GM18907 (cell line): ENCODE data around the gene SNX3.

ENCODE experiments used
- ATAC-seq: cut with Tn5 transposase; IDR thresholded peaks from one replicate; pipeline ENCODE4 v1.9.1; 2021; ENCODE audit warnings: mild to moderate bottlenecking, moderate library complexity; ENCODE audit not compliant: unreplicated experiment

The SNX3 gene

DNA sequence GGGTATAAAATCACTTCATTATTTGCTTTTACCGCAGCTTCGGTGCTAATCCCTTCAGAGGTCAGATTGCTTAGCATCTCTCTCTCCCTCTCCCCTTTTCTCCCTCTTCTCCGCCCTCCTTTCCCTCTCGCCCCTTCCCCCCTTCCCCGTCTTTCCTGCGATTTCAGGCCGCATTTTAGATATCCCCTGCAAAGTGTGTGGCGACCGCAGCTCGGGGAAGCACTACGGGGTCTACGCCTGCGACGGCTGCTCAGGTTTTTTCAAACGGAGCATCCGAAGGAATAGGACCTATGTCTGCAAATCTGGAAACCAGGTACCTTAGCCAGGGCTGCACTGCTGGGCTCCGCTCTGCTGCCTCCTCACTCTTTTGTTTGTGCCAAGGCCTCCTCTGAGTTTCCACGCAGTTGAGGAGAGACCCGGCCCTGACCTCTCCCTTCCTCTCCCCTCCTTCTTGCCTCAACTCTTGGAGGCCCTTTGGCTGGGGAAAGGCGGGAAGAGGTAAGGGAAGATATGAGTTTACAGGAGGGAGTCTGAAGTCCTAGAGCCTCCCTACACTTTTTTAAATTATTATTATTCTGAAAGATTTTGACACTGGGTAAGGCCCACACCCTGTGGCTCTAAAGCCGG is 89.4 kb downstream of the SNX3 start:
- no peak for ATAC-seq

DNA sequence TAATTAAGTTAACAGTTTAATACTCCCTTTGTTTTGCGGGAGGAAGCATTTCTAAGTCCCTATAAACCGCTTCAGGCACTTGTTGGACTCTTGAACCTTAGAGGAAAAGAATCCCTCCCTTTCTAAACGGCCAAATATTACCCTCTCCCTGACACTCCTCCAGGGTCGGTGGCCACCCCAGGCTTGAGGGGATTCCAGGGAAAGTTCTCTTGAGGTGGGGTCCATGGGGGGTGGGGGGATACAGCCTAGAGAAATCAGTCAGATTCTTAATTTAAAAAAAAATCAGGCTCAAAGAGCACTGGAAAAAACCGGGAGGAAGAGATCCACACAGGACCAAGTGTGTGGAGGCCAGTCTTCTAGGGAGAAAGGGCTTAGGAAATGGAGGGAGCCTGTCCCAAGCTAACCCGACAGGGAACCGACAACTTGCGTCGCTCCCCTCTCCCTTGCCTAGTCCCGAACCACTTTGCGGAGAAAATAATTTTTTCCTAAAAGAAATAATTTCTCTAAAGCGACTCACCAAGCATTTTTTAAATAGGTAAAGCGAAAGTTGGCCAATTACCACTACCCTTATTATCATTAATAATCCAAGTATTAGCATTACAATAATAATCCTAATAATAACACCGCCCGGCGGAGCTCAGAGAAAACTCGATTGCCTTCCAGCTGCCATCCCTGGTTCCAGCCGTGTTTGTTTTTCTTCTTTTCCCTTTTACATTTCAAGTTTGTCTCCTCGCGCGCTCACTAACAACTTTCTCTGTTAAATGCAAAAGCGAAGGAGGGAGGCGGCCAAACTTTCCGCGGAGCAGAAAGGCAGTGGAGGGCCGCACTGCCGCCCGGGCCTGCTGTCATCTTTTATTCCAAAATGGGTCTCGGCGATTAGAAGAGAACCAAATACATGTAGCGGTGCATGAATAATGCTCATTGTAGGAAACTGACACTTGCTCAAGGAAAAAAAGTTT is 90.2 kb downstream of the SNX3 start:
- no peak for ATAC-seq

DNA sequence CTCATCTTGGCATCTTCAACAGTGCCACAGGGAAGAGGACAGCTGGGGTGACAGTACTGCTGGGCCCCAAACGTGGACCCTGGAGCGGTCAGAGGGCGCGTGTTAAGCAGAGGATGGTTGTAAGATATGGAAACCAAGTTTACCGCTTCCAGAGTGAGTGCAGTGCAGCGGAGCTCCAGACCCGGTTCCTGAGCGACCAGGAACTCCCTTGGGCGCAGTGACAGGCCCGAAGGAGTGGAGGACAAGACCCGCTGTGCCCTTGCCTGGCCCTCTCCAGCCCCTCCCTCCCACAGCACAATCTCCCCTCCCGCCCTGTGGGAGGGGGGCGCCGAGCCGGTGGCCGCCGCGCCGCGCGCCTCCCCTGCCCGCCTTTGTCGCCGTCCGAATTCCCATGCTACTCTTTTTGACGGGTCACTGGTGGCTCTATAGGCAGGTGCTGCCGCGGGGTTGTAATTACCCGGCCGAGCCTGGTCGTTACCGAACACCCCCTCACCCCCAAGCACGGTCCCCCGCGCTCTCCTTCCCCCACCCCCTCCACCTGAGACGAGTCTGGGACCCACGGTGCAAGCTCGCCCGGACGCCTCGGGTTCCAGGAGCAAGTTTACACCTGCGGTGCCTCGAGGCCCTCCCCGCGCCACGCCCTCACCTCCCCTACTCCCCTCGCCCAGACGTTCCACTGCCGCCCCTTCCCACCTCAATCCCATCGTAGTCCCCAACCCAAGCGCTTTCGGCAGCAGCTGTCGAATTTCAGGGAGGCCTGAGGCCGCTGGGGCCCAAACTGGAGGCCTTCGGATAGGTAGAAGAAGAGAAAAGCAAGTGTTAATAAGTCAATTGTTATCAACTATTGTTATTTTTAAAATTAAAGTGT is 91.1 kb downstream of the SNX3 start:
- ATAC-seq: no peak

DNA sequence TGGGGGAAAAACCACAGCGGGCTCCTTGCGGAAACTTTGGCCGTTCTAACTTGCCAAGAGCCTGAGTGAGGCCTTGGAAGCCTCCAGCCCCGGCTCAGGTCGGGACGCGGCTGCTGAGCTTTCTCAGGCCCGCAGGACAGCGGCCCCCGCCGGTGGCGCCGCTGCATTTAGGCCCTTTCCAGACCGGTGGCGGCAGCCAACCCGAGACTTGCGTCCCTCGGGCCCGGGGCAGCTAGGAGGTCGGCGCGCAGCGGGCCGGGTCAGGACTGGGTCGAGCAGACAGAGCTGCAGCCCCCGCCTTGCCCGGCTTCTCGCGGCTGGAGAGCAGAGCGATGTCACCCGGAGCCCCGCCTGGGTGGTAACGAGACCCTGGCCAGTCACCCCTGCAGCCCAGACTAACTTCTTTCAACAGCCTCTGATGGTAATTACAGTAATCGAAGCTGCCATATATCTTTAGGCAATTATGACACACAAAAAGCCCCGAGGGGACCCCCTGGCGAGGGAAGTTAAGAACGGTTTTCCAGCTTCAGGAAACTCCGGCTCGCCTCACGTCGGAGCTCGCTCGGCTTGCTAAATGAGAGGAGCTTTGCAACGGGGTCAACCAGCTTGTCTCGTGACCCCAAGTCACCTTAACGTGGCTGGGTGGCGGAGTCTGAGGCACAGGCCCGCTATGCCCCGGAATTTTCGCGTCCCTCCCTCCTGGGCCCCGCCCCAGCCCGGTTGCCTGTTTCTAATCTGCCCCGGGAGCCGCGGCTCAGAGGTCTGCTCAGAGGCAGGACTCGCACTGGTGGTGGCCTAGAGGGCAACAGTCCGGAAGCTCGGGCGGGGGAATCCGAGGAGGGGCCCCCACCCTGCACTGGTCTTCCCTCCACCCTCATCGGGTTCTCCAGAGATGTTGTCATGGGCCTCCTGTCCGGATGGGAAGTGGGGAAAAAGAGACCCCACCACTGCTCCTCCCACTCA is 92.1 kb downstream of the SNX3 start:
- ATAC-seq: no peak

DNA sequence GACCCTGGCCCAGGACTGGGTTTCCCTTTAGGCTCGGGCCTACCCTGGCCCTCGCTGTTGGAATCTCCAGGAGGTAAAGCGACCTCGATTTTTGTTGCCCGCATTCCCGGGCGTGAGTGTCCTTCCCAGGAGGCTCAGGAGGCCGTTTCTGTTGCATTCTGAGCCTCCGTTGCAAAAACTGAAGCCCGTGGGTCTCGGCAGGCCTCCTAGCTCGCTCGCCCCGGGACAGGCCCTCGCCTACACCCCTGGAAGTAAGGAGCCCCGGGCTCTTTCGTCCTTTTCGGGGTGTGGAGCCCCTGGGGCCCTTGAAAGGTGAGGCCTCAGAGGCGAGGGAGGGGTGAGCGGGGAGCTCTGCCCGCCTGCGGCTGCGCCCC is 92.8 kb downstream of the SNX3 start:
- no peak for ATAC-seq

DNA sequence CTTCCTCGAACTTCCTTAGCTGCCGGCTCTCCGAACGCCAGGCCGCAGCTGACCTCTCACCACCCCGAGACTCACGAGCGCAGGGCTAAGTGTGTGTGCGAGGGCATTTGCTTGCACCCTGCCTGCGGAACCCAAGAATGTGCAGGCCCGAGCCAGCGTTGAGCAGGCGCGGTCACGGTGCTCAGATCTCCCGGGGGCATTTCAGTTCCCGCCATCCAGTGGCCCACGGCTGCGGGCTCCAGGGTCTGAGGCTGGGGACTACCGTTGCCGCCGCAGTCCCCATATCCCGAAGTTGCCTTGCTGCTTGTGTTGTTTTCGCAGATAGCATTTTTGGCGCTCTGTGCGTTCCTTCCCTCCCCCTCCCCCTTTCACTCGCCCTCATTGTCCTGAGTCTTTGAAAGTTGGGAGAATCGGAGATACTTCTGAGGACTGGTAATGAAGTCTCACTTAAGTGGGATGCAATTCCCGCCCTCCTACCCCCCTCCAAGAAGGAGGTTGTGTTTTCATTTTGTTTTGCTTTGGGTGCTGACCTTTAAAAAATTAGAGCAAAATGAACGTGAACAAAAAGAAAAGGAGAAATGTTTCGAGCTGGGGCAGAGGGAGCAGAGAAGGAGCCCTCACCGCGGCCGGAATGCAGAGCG is 93.3 kb downstream of the SNX3 start:
- ATAC-seq: no peak

DNA sequence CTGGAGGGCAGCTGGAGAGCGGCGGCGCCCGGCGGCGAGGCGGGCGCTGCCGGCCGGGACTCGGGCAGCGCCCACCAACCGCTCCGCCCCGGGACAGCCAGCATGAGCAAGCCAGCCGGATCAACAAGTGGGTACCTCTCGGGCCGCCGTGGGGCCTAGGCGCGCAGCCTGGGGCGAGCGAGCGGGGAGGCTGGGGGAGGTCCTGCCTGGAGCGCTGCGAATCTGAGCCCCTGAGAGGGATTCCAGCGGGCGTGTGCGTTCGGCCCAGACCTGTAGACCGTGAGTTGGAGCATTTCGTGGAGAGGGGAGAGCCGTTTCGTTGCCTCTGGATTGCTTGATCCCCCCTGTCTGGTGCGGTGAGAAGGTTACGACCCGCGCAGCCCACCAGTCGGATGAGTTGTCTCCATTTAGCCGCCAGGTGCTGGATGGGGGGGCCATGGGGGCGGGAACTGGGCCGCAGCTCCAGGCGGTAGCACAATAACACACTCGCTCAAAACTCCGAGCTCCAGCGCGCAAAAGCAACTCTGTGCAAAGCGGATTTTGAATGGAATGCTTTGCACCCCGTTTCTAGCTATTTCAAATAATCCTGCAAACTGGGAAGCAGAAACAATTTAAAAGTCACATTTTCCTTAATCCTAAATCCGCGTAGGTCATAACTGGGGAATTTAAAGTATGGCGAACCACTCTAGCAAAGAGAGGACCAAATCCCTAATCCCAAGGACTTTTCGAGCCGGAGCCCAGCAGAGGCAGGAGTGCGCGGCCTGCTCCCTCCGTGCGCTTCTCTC is 94.0 kb downstream of the SNX3 start:
- no peak for ATAC-seq

DNA sequence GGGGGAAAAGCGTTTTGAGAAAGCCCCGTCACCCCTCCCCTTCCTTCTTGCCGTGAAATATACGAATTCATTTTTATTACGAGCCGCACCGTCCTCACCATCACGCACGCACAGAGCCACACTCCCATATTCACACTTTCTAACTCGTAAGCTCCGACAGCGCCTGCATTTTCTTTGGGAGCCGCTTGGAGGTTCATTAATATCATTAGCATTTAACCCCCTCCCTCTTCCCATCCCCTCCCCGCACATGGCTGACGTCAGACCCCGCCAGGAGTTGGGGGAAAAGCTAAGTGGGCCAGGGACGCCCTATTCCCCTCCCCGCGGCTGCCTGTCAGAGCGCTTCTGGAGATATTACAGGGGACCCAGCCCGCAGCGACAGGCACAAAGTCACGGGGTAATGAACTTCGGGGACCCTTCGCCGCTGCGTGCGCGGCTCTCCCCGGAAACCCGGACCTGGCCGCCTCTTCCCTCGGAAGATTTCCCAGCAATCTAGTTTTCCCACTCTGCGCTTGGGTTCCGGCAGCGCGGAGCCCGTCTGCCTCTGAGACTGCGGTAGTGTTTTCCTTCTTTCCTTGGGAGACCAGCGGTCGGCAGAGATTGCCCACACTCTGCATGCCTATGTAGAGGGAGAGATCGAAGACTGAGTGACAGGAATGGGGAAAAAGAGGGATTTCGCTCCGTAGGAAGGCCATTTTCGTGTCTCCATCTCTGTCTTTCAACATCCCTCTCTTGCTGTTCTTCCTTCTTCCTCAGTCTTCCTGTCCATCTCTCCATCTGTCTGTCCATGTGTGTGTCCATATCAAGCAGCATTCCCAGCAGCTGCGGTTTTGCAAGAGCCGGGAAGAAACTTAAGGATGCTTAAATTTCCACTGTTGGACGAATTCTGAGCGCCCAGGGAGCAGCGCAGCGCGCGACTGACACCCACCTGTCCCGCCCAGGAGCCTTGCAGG is 94.9 kb downstream of the SNX3 start, which contains the start of gene NR2E1:
NR2E1 (plus strand) TSS at position 309 of the 950 bp plus-strand sequence. CDS start 744 bp downstream, outside the sequence.
- no peak for ATAC-seq

DNA sequence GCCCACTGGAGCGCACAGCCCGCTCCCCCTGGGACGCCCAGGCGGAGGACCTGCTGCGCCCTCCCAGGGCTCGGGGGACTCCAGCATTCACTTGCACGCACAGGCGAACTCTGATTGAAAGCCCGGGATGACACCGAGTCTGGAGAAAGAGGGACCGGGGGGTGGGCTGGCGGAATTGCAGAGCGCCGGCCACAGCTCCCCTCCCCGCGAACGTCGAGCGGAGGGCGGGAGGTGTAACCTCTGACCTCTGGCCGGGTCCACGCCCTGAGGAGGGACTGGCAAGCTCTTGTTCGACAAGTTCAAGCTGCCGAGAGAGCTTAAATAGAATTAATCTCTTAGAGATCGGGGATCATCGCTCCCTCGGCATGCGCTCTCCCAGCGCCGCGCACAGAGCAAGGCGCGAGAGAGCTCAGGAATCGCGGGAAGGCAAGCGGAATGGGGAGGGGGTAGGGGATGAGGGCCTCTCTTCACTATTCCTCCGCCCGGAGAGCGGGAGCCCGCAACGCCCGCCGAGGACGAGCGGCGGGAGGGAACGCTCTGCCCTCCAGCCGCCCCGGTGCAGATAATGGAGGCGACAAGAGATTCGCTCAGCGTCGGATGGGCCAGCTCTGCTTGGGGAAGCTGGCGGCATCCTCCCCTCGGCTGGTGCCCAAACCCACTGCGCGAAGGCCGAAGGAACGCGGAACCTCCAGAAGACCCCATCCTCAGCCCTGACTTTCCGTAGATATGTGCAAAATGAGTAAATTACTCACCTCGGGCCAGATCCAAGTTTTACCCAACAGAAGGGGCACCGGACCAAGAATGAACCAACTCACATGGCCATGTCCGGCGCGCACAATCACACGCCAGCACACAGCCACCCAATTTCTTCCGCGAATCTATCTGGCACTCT is 95.8 kb downstream of the SNX3 start:
- ATAC-seq: no peak

DNA sequence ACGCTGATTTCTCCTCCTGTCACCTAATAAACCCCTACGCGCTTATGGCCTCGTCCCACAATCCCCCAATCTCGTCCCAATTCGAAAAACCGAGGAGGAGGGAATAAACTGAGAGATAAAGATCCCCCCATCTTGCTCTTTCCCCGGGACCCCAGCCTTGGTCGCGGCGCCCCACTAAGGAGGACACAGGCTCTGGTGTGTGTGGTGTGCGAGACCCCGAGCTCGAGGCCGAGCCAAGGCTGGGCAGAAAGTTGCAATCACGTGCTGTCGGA is 96.4 kb downstream of the SNX3 start:
- ATAC-seq: no peak

DNA sequence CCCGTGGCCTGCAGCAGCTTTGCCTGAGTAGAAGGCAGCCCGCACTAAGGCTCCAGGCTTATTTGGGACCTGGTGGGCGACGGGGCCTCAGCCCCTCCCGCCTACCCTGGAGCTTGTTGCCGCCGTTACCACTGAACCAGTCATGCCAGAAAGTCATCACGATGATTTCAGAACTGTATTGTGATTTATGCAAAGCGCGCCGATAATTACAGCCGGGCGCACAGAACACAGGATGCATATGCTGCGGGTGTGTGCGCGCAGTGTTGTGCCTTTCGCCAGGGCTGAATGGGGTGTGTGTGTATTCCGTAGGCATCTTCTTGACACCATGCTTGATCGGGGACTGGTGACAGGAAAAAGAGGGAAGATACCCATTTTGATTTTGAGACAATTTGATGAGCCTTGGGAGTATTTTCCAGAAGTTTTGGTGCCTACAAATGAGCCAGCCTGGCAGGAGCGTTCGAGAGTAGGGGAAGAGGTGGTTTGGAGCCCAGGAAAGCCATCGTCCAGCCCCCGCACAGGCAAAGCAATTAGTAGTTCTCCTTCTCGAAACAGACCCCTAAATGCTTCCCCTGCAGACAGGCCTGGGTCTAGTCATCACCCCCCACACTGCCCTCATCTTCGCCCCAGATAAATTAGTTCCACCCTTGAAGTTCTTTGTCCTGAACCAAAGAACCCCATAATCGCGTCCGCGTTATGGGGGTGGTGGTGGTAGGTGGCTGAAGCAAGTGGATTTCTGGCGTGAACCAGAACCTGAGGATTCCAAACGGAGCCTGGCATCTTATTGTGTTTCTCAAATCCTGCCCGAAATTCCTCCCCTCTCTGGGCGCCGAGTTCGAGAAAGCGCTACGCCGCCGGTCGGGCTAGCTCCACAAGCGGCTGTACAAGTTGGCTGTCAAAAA is 96.9 kb downstream of the SNX3 start:
- no peak for ATAC-seq

DNA sequence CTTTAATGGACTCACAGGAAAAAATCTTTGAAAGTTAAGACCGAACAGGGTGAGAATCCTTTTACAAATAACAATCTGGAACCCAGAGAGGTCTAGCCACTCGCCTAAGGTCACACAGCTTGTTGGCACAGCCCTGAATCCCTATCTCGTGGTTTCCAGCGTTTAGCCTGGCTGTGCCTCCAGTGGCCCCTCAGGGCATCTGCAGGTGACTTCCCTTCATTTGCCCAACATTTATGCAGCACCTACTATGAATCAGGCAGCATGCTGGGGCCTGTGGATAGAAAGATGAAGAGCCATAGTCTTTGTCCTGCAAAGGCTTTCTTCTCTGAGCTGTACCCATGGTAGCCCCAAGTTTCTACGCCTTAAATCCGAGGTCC is 97.6 kb downstream of the SNX3 start:
- no peak for ATAC-seq

DNA sequence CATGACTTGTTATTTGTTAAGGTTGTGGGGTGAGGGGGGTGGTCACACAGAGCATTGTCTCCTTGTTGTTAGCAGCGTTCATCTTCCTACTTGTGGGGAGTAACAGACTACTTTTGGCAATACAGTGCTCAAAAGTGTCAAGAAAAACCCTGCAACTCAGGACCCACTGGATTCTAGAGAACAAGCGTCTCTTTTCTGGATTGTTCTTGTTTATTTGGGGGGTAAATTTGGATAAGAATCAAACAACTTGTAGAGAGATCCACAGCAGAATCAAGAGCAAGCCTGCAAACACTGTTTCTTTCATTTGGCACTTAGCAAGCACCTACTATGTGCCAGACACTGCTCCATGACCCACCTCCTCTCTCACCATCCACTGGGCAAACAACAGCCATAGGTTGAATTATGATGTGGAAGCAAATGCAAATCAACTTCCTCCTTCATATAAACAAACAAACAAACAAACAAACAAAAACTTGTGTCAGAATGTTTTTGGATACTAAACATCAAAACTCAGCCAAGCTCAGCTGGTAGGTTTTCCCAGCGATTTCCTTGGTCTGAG is 99.0 kb downstream of the SNX3 start:
- ATAC-seq: no peak
